Cerebellar nuclear complex (tissue), 1 donor: ENCODE data around the gene FAM3B.
"Not testable (repeated sequence)": the region's sequence is repeated elsewhere in the genome, so short reads cannot be mapped to it uniquely, and the experiment has no call there.

ENCODE experiments used
- DNase-seq, 2 experiments: peaks; one replicate each; lab custom pipeline; 2025; lab: John Stamatoyannopoulos, UW

The FAM3B gene

GRCh38 chr21:41316200-41317062 lies at the start of gene FAM3B:
Gene FAM3B (plus strand): TSS chr21:41316801. CDS start chr21:41316880, 79 bp downstream.
- no peak for DNase-seq

- DNase-seq: no peak
Measured at GRCh38 chr21:41267346-41267745, 49.3 kb upstream of the FAM3B start.

GRCh38 chr21:41269535-41269934 lies 47.1 kb upstream of the FAM3B start:
- no peak for DNase-seq

- no peak for DNase-seq
Measured at GRCh38 chr21:41277196-41277595, 39.4 kb upstream of the FAM3B start.

GRCh38 chr21:41277846-41278245 lies 38.8 kb upstream of the FAM3B start:
- DNase-seq: no peak

- DNase-seq: no peak
Measured at GRCh38 chr21:41280115-41280919, 36.3 kb upstream of the FAM3B start.

- no peak for DNase-seq
Measured at GRCh38 chr21:41282412-41282811, 34.2 kb upstream of the FAM3B start.

GRCh38 chr21:41283211-41283818 lies 33.3 kb upstream of the FAM3B start:
- DNase-seq: no peak

- no peak for DNase-seq
Measured at GRCh38 chr21:41289431-41289830, 27.2 kb upstream of the FAM3B start.

- no peak for DNase-seq
Measured at GRCh38 chr21:41290106-41290799, 26.3 kb upstream of the FAM3B start.

- no peak for DNase-seq
Measured at GRCh38 chr21:41294548-41295231, 21.9 kb upstream of the FAM3B start.

GRCh38 chr21:41295721-41296254 lies 20.8 kb upstream of the FAM3B start:
- no peak for DNase-seq

GRCh38 chr21:41302976-41303375 lies 13.6 kb upstream of the FAM3B start:
- DNase-seq: no peak

- no peak for DNase-seq
Measured at GRCh38 chr21:41304068-41304720, 12.4 kb upstream of the FAM3B start.

- no peak for DNase-seq
Measured at GRCh38 chr21:41307219-41307618, 9.4 kb upstream of the FAM3B start.

- DNase-seq: not testable (repeated sequence)
Measured at GRCh38 chr21:41313285-41314164, 3.1 kb upstream of the FAM3B start.

- DNase-seq: no peak
Measured at GRCh38 chr21:41315726-41316125, 875 bp upstream of the FAM3B start.

- DNase-seq: no peak
Measured at GRCh38 chr21:41317063-41317392, 427 bp downstream of the FAM3B start.

GRCh38 chr21:41317458-41317857 lies 857 bp downstream of the FAM3B start:
- no peak for DNase-seq

- DNase-seq: no peak
Measured at GRCh38 chr21:41318218-41318617, 1.6 kb downstream of the FAM3B start.
